B cell (primary cell): ENCODE results near the gene SOX13. TPM values are rescaled to one million over a fixed set of nuclear protein-coding genes. Genes with fewer than 3 reads are reported as not detected.

Experiments
- ATAC-seq: fragments of 200-7000 bp; cut with Tn5 transposase; one replicate; pipeline ENCODE4 v1.10.0; 2021; ENCODE audit warnings: low read depth, mild to moderate bottlenecking, moderate number of reproducible peaks, moderate library complexity
- CTCF ChIA-PET: fragments of 350-600 bp; sonication (Branson Sonifier 250); formaldehyde crosslinking; loops from one replicate; lab custom pipeline; 2021; ENCODE audit warnings: antibody characterized with exemption, inconsistent platforms; lab: Charles Lee
- POLR2A ChIA-PET: fragments of 350-600 bp; sonication (Branson Sonifier 250); formaldehyde crosslinking; loops from one replicate; lab custom pipeline; 2021; ENCODE audit warnings: antibody characterized with exemption; lab: Charles Lee
- DNase-seq: peaks from one replicate; pipeline ENCODE4 v3.0.0; 2013
- H2AFZ ChIP-seq: 2 replicates; pipeline ENCODE4 v1.6.1; 2012; ENCODE audit warnings: mild to moderate bottlenecking, low read depth, low read length; ENCODE audit not compliant: insufficient read depth, poor library complexity, severe bottlenecking
- H3K27ac ChIP-seq, 2 donors: 1 replicate in 1 of 2; 2 replicates in 1 of 2; pipeline ENCODE4 v1.5.1; 2012 to 2013; ENCODE audit warnings: low read length in 2 of 2, mild to moderate bottlenecking in 2 of 2, moderate library complexity in 1 of 2
- H3K27me3 ChIP-seq, 4 experiments: fragments of 200-600 bp in 1 of 4; sonication (generic) in 1 of 4; replicated peaks in 1 of 4; 1 replicate in 2 of 4; 2 replicates in 2 of 4; pipeline versions ENCODE4 v1.6.1 to v1.7.0; 2013 to 2016; ENCODE audit warnings: low read length in 3 of 4, mild to moderate bottlenecking in 2 of 4, mixed read lengths in 1 of 4, moderate library complexity in 1 of 4; ENCODE audit not compliant: insufficient read depth in 4 of 4, control insufficient read depth in 3 of 4; ENCODE audit errors: control extremely low read depth in 1 of 4
- H3K36me3 ChIP-seq, 2 experiments: replicated peaks in 1 of 2; 1 replicate in 1 of 2; 2 replicates in 1 of 2; pipeline versions ENCODE4 v1.6.1 to v1.7.1; 2013; ENCODE audit warnings: low read length in 1 of 2; ENCODE audit not compliant: insufficient read depth in 2 of 2, control insufficient read depth in 1 of 2; ENCODE audit errors: control extremely low read depth in 1 of 2, extremely low read depth in 1 of 2
- H3K4me1 ChIP-seq, 2 donors: fragments of 200-600 bp in 1 of 2; sonication (generic) in 1 of 2; 1 replicate in 1 of 2; 2 replicates in 1 of 2; pipeline versions ENCODE4 v1.5.1 to v1.6.1; 2013 to 2017; ENCODE audit warnings: low read length in 2 of 2; ENCODE audit not compliant: control insufficient read depth in 2 of 2, insufficient read depth in 2 of 2
- H3K4me2 ChIP-seq: replicated peaks from 2 replicates; pipeline ENCODE3; 2012; ENCODE audit warnings: mild to moderate bottlenecking, low read depth, low read length; ENCODE audit not compliant: poor library complexity, severe bottlenecking
- H3K4me3 ChIP-seq, 5 experiments: fragments of 200-600 bp in 1 of 5; sonication (generic) in 1 of 5; 1 replicate in 3 of 5; 2 replicates in 2 of 5; pipeline versions ENCODE4 v1.5.1 to v1.7.0; 2011 to 2016; ENCODE audit warnings: low read length in 4 of 5, mild to moderate bottlenecking in 4 of 5, low read depth in 2 of 5, control low read depth in 1 of 5, moderate library complexity in 1 of 5; ENCODE audit not compliant: insufficient read depth in 1 of 5; ENCODE audit errors: control extremely low read depth in 1 of 5, extremely low read depth in 1 of 5
- H3K79me2 ChIP-seq: fragments of 200-600 bp; sonication (generic); one replicate; pipeline ENCODE4 v1.6.0; 2016; ENCODE audit warnings: low read length; ENCODE audit not compliant: control insufficient read depth, insufficient read depth
- H3K9ac ChIP-seq: fragments of 200-600 bp; sonication (generic); 2 replicates; pipeline ENCODE4 v1.6.1; 2017; ENCODE audit warnings: mild to moderate bottlenecking, low read length, moderate library complexity
- H3K9me3 ChIP-seq, 3 donors: one replicate each; pipeline versions ENCODE4 v1.6.1 to v1.7.1; 2013; ENCODE audit warnings: low read length in 2 of 3; ENCODE audit not compliant: control insufficient read depth in 2 of 3, insufficient read depth in 1 of 3; ENCODE audit errors: control extremely low read depth in 1 of 3
- H4K20me1 ChIP-seq: 2 replicates; pipeline ENCODE4 v1.6.0; 2012; ENCODE audit warnings: mild to moderate bottlenecking, low read length; ENCODE audit not compliant: insufficient read depth, control insufficient read depth, poor library complexity, severe bottlenecking
- H3K27ac Mint-ChIP-seq: one replicate; pipeline ENCODE4 v1.8.0; 2021; ENCODE audit warnings: mixed read lengths
- H3K27me3 Mint-ChIP-seq: one replicate; pipeline ENCODE4 v1.8.0; 2021; ENCODE audit warnings: mixed read lengths
- H3K4me1 Mint-ChIP-seq: one replicate; pipeline ENCODE4 v1.8.0; 2021; ENCODE audit warnings: mixed read lengths
- H3K4me3 Mint-ChIP-seq: one replicate; pipeline ENCODE4 v1.8.0; 2021; ENCODE audit warnings: mixed read lengths
- H3K9me3 Mint-ChIP-seq: one replicate; pipeline ENCODE4 v1.8.0; 2022; ENCODE audit warnings: mixed read lengths; ENCODE audit not compliant: insufficient read depth
- CTCF ChIP-seq: fragments of 200-600 bp; IDR thresholded peaks from one replicate; pipeline ENCODE4 v1.8.0; 2022; ENCODE audit warnings: antibody characterized with exemption, mild to moderate bottlenecking
- EZH2 ChIP-seq: IDR thresholded peaks from 2 replicates; pipeline ENCODE4 v1.6.1; 2012; ENCODE audit warnings: borderline replicate concordance, low read depth, mild to moderate bottlenecking, moderate library complexity, low read length; ENCODE audit not compliant: insufficient read depth, poor library complexity, severe bottlenecking
- WGBS: methylation state at CpG from one replicate; pipeline ENCODE4 v1.1.5; 2013; ENCODE audit warnings: missing lambda C conversion rate; ENCODE audit not compliant: insufficient coverage; 5-methylcytosine and 5-hydroxymethylcytosine counted together
- intact Hi-C: fragments of 100-400 bp; cut with micrococcal nuclease; formaldehyde crosslinking; loops from one replicate; pipeline ENCODE4 v1.10.0; 2022
- polyA plus RNA-seq: library from polyadenylated mRNA; depleted of rRNA; stranded (reverse); fragments of >200 nt; gene quantifications from 2 replicates; pipeline ENCODE4 v1.2.3, GENCODE V29; 2012
- total RNA-seq, 2 donors: library from RNA; stranded (reverse); fragments of 120-200 nt in 1 of 2; gene quantifications; 1 replicate in 1 of 2; 2 replicates in 1 of 2; pipeline versions ENCODE4 v1.2.3 to v1.2.4, GENCODE V29; 2013 to 2022

SOX13 gene
- total and polyA plus RNA-seq, 2 donors (not counting 1 experiment from before 2014, with no cell fraction given) = 0.15 to 1.3 TPM

GRCh38 chr1:204105131-204105515, 32.2 kb downstream of the SOX13 start:
- Mint-ChIP-seq H3K4me1 (peaks cover 29% of the 10 kb centered on the region), H3K27ac (peak overlapping the region; percentile 54), H3K9me3 (no peaks in the 10 kb centered on the region), H3K4me3 (peak overlapping the region; percentile 46), H3K27me3 (peaks cover 9% of the 10 kb centered on the region)
- Histone ChIP-seq H3K4me1 (peaks cover 33 to 35% of the 10 kb centered on the region in 2 donors), H3K9ac (no peak overlapping the region), H4K20me1 (no peaks in the 10 kb centered on the region), H3K9me3 (no peaks in the 10 kb centered on the region), H3K4me3 (no peak overlapping the region), H3K36me3 (no peaks in the 10 kb centered on the region), H2AFZ (peak overlapping the region; percentile 69), H3K27ac (no peak overlapping the region), H3K79me2 (no peaks in the 10 kb centered on the region), H3K4me2 (peak overlapping the region; percentile 69), H3K27me3 (peaks cover 0 to 18% (median 0%) of the 10 kb centered on the region in 4 experiments)
- CTCF ChIA-PET = no interaction called here
- 30% methylated on average over 4 of the region's 6 CpGs for WGBS
- intact Hi-C loops = no loop called here
- ATAC-seq (no peak), DNase-seq (no peak)
- POLR2A ChIA-PET = no interaction called here
- TF ChIP-seq CTCF (no peak), EZH2 (no peak)

GRCh38 chr1:204106825-204107224, 33.9 kb downstream of the SOX13 start:
- H3K9me3 Mint-ChIP-seq = no peaks in the 10 kb centered on the region
- no peaks in the 10 kb centered on the region for H3K79me2 ChIP-seq
- H3K9ac ChIP-seq = no peak overlapping the region
- no peak overlapping the region for H3K4me3 Mint-ChIP-seq
- intact Hi-C loops = no loop called here
- H3K36me3 ChIP-seq = no peaks in the 10 kb centered on the region
- TF ChIP-seq CTCF (no peak), EZH2 (no peak)
- DNase-seq (no peak), ATAC-seq (no peak)
- no peaks in the 10 kb centered on the region for H3K9me3 ChIP-seq
- no peaks in the 10 kb centered on the region for H4K20me1 ChIP-seq
- peaks cover 3% of the 10 kb centered on the region for H3K27me3 Mint-ChIP-seq
- H3K27me3 ChIP-seq = peaks cover 0 to 10% (median 0%) of the 10 kb centered on the region in 4 experiments
- H3K4me2 ChIP-seq = no peak overlapping the region
- peaks cover 33% of the 10 kb centered on the region in 2 donors for H3K4me1 ChIP-seq
- H3K4me3 ChIP-seq = no peak overlapping the region
- H3K27ac Mint-ChIP-seq = no peak overlapping the region
- CTCF ChIA-PET = no interaction called here
- H2AFZ ChIP-seq = no peak overlapping the region
- POLR2A ChIA-PET = no interaction called here
- H3K27ac ChIP-seq = no peak overlapping the region
- peaks cover 29% of the 10 kb centered on the region for H3K4me1 Mint-ChIP-seq
- WGBS = no CpG with 5 or more reads among the region's 1 CpG
